Stimulated activated CD8-positive, alpha-beta memory T cell treated with anti-CD3 and anti-CD28 coated beads, Interleukin-15, amount 100 ng/mL, for 48 hours (primary cell): ENCODE results near the gene RABGAP1L.
"Not testable (repeated sequence)": the region's sequence is repeated elsewhere in the genome, so short reads cannot be mapped to it uniquely, and the experiment has no call there.

Experiments used
- DNase-seq, 2 donors: peaks; one replicate each; pipeline ENCODE4 v3.0.0-alpha.2; 2020; ENCODE audit warnings: low read depth in 2 of 2

The RABGAP1L gene

DNA sequence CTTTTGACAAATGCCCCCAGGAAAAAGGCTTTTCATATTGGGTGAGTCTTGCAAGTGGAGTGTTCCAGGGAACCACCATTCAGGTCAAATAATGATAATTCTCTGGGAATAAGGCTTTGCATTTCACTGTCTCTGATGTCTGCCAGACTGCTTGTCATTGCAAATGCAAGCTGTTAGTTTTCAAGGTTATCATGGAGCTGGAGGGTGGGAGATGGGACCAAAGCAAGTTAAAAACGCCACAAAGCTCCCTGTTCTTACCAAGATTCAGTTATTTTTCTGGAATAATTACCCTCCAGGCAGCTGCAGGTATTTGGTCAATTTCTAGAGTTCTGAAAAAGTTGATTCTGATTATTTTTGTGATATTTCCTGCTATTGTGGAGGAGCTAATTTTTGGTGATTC, 498.6 kb downstream of the RABGAP1L start:
- no peak for DNase-seq

DNA sequence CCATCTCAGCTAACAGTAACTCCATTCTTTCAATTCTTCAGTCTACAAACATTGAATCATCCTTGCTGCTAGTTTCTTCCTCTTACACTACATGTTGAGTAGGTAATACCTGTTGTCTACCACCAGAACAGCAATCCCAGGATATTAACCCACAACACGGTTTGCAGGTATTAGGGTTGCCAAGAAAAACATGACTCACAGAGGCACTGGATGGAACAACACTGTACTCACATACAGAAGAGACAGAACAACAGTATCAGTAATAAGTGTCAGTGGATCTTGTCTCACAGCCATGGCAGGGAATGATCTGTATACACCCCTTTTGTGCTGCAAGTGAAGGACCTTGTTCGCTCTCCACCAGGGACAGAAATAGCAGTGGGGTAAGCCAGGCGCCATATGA, 500.5 kb downstream of the RABGAP1L start:
- DNase-seq = no peak

DNA sequence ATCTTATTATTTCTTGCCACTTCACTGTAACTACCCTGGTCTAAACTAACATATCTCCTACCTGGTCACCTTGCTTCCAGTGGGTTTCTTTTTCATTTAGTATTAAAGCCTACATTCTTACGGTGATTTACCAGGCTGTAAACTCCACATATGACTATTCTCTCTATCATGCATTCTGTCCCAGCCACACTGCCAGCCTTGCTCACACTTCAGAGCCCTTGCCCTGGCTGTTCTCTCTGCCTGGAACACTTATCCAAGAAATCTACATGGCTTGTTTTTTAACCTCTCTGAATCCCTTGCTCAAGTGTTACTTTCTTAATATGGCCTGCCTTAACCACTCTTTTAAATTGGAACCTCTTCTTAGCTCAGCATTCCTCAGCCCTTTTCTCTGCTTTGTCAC, 501.2 kb downstream of the RABGAP1L start:
- no peak for DNase-seq

DNA sequence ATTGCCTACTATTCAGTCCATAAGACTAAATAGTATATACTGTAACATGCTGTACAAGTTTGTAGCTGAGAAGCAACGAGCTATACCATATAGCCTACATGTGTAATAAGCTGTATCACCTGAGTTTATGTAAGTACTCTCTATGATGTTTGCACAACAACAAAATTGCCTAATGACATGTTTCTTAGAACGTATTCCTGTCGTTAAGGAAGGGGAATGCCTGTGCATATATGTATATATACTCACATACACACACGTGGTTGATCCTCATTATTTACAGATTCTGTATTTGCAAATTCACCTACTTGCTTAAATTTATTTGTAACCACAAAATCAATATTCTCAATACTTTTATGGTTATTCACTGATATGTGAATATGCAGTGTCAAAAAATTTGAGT, 504.0 kb downstream of the RABGAP1L start:
- DNase-seq = no peak

DNA sequence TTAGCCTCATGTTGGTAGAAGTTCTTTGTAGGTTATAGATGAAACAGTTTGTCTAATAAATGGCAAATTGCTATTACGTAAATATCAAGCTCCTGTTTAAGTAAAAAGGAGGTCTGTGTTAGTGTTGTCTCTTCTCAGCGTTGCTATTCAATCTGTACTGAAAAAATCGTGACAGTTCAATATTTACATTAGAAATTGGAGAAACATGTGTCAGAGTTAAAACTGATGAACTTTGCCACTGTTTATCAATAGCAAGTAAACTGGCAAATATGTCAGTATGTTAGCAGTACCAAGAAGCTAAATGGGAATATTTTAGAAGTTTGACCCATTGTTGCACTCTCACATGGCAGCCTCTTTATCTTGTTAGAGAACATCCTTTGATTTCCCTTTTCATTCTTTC, 506.9 kb downstream of the RABGAP1L start:
- no peak for DNase-seq

DNA sequence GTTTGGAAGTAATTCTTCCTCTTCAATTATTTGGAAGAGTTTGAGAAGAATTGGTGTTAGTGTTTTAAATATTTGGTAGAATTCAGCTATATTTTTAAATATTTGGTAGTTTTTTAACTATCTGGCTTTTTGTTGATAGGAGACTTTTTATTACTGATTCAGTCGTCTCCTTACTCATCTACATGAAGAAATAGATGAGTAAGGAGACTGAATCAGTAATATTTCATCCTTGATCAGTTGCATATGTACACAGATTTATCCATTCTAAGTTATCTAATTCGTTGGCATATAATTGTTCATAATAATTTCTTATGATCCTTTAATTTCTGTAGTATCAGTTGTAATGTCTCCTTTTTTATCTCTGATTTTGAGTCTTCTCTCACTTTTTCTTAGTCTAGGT, 512.5 kb downstream of the RABGAP1L start:
- DNase-seq = no peak

DNA sequence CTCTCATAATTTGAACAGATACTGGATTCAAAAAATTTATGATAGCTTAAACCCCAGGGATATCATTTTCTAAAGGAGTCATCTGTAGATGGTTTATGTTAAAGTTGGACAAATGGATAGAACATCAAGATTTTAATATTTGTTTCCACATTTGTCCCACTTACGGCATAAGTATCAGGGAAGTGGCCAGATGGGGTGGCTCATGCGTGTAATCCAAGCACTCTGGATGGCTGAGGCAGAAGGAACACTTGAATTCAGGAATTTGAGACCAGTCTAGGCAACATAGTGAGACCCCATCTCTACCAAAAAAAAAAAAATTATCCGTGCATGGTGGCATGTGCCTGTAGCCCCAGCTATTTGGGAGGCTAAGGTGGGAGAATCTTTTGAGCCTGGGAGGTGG, 517.5 kb downstream of the RABGAP1L start:
- no peak for DNase-seq

DNA sequence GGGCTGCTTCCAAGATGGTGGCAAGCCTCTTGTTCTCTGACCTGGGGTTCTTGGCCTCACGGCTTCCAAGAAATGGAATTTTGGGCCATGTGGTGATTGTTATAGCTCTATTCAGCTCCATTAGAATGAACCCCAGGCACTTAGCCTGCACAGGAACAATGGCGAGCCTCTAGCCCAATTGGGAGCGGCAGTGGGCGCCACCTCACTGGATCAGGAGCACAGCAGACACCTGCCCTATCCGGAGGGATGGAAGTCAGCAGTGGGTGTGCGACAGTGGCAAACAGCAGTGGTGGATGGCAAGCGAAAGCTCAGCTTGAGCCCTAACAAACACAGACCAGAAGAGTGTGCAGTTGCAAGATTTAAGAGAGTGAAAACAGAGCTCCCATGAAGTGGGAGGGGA, 519.3 kb downstream of the RABGAP1L start:
- DNase-seq = no peak

DNA sequence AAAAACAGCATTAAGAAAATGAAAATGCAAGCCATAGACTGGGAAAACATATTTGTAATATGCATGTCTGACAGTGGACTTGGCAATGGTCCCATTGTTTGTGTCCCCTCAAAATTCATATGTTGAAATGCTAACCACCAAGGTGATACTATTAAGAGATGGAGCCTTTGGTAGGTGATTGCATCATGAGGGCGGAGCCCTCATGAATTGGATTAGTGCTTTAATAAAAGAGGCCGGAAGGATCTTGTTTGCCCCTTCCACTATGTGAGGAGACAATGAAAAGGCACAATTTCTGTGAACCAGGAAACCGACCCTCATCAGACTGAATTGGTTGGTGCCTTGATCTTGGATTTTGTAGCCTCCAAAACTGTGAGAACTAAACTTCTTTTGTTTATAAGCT, 520.8 kb downstream of the RABGAP1L start:
- no peak for DNase-seq

DNA sequence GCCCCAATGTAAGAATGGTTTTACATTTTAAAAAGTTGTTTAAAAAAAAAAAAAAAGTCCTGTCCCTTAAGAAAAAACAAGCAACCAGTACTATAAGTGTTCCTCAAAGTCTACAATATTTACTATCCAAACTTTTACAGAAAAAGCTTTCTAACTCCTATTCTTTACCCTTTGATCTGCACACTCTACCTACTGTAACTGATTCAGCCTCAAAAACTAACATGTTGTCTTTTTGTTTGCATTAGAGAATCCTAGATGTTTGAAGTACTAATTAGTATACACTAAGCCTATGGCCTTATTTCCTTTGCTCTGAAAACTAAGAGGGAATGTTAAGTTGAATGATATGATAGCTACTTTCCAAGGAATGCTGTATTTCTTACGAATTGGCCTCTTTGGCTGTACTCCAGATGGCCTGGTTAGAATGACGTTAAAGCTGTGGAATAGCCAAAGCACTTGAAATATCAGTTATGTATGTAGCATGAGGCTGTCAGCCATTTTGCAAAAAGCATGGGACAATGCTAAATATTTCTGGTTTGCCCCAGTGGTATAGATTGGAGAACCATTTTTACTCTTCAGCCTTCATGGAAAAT, 523.2 kb downstream of the RABGAP1L start:
- no peak for DNase-seq

DNA sequence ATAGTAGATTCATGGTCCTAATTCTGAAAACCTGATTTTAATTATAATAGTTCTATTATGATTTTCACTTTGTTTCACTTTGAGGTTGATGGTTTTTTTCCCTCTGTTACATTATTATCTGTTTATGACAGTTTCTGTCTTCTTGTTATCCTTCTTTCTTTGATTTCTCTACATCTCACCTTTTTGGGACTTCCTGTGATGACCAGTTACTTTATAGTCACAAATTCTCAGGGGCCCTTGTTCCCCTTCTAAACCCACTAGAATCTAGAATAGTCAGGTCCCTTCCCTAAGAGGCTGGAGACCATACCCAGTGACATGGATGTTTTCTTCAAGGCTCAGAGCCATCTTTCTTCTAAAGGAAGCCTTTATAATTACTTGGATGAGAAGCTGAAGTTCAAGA, 526.9 kb downstream of the RABGAP1L start:
- DNase-seq = no peak

DNA sequence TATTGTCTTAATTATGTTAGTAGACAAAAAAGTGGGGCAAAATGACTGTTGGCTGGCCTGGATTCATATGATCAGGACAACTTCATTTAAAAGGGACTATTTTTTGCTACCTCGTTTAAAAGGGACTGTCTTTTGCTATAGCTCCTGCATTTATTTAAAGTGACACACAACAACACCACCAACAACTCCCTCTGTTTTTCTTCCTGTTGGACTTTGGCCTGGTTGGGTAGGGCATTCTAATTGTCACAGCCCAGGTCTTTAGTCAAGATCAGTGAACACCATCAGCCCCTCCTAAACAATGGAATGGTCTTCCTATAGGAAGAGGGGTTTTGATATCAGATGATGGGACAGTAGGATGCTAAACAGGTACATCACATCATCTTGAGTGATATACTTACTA, 530.2 kb downstream of the RABGAP1L start:
- DNase-seq = no peak

DNA sequence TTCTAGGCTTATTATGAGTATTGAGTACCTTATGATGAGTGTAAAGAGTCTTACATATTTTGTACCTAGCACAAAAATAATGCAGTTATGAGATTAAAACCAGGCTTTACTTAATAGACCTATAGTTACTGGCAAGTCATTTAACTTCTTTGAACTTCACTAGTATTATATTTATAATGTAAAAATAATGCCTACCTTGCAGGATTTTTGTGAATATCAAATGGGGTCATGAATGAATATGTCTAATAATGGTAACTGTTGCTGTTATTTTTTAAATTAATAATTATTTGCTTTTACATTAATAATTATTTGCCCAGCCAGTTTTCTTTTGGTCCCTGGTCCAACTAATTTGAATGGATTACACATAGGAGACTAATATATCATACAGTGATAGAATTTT, 530.9 kb downstream of the RABGAP1L start:
- no peak for DNase-seq

DNA sequence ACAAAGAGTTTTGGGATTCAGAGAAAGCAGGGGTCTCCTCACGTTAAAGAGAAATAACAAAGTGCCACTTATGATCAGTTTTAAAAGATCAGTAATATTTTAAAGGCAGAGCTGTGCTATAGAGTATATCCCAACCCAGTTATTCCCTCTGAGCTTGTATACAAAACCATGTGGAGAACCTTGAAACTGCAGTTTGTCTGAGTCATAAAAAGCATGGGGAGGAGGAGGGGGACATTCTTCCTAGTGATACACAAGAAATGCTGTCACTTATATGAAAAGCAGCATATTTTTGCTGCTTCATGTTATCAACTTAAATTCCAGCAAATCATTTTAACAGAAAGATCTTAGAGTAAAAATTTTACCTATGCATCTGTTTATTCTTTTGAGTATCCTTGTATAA, 533.0 kb downstream of the RABGAP1L start:
- DNase-seq = no peak

DNA sequence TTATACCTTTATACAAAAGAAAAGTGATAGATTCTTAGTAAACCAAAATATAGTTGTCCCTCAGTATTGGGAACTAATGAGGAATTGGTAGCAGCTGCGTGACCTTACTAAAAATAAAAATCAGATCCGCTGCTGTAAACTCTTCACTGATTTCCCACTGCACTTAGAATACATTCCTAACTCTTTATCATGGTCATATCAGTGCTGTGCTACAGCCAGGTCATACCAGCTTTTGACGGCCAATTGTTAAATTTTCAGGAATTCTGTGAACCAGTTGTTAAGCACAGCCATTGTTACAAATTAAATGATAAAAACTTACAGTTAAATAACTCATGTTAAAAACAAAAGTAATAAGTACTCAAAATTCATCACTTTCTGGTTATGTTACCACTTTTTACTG, 533.8 kb downstream of the RABGAP1L start:
- no peak for DNase-seq

DNA sequence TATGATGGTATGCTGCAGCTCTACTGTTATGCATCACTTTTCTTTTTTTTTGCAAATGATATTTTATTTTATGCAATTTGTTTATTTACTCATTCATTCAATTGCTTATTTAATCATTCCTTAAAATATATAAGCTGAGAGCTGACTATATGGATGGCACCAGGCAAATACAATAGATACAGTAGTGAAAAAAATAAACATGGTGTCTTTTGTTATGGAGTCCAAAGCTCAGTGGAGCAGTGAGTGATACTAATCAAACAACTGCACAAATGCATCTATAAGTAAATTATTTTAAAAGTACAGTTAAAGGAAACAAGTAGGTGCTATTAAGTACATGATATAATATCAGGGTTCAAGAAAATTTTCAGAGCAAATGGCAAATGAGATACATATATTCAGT, 534.2 kb downstream of the RABGAP1L start:
- DNase-seq = not testable (repeated sequence)

DNA sequence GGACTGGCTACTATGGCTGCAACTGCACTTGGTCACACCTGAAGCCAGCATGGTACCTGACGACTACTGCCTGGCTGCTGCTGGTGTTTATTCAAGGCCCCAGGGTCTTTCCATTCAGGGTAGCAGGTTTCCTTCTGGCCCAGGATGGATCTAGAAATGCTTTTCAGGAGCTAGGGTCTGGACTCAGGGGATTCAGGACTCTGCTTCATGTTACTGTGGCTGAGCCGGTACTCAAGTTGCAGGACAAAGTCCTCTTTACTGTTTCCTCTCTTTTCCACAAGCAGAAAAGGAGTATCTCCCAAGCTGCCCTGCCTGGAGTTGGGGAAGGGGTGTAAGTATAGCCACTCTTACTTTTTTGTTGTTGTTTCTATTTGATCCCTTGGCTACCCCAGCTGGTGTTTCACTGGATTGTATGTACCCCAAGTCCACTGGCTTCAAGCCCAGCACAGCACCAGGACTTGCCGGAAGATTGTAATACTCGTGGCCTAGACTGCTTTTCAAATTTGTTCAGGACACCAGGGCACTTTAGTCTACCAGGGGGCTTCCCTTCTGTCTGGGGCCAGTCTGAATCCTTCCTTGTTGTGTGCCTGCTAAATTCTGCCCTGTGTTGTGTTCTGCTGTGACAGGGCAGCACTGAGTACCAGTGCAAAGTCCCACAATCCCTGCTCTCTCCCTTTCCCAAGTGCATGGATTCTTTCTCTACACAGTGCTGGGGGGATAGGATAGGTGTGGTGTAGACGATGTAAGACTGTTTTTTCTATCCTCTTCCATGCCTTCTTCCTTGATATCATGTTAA, 536.9 kb downstream of the RABGAP1L start:
- no peak for DNase-seq

DNA sequence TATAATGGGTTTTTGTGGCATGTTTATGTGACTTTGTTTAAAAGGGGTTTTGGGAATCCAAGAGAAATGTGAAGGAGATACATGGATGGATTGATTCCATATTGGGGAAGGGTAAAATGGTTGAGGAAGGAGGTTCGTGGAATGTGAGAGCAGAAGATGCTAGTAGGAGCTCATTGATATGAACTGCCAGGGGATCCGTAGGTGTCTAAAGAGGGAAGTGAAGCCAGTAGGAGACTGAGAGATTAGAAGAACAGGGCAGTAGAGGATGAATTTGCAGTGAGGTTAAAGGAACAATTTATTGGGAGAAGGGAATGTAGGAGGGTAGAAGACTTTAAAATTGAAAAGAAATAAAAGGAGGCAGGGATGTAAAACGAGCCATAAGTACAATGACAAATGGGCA, 541.0 kb downstream of the RABGAP1L start:
- DNase-seq = no peak

DNA sequence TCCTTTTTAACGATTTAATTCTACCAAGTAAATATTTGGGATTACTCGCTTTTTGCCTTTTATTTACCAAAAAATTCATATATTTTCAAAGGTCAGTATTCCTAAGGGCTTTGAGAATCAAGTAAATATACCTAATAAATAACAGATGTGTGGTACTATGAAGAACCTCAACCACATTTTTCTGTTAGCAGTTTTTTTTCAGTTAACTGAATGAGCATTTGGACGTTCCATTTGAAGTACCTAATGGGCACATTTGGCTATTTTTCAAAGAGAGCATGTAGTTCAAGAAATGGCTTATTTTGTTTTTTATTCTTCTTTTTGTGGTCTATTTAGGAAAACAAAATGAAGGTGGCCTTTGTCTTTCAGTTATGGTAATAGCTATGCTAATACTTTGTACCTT, 541.5 kb downstream of the RABGAP1L start:
- no peak for DNase-seq

DNA sequence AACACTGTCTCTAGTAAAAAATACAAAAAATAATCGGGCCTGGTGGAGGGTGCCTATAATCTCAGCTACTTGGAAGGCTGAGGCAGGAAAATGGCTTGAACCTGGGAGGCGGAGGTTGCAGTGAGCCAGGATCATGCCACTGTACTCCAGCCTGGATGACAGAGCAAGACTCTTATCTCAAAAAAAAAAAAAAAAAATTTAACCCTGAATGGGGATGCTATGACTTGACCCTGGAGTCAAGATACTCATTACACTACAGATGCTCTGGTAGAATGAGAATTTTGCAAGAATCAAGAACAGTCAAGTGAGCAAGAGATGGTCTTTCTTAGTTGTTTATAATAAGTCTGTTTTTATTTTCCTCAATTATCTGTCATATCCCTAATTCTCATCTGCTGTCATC, 542.2 kb downstream of the RABGAP1L start:
- DNase-seq = no peak

DNA sequence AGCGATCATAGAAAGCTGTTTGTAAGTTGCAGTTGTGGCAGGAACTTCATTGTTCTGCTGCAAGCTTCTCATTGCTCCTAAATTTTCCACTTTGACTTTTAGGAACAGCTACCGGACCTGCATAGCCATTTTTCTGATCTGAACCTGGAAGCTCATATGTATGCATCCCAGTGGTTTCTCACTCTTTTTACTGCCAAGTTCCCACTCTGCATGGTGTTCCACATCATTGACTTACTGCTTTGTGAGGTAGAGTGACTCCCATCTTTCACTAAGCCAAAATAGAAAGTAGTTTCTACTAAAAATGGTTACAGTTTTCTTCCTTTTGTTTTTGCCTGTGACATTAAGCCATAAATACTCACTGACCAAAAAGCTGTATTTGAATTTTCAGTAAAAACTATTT, 542.7 kb downstream of the RABGAP1L start:
- DNase-seq = no peak

DNA sequence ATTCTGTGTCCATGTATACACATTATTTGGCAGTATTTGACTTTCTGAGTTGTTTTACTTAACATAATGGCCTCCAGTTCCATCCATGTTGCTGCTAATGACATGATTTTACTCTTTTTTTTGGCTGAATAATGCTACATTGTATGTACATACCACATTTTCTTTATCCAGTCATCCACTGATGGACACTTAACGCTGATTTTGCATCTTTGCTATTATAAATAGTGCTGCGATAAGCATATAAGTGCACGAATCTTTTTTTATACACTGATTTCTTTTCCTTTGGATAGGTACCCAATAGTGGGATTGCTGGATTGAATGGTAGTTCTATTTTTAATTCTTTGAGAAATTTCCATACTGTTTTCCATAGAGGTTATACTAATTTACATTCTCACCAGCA, 544.0 kb downstream of the RABGAP1L start:
- no peak for DNase-seq

DNA sequence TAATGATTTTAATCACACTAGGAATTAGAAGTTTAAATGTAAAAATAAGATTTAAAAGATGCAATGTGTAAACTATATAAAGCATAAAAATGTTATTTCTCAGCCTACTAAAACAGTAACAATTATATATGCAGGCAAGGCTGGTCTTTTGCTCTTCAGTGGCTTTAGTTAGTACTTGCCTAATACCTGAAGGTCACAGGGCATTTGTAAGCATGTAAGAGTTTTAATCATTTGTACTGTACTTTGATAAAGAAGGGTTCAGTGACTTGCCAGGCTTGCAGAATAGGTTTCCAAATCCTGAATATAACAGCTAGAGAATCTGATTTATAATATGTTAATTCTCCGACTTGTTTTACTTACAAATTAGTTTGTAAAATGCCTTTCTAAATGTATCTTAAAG, 545.0 kb downstream of the RABGAP1L start:
- DNase-seq = no peak
